Stimulated activated CD8-positive, alpha-beta memory T cell treated with anti-CD3 and anti-CD28 coated beads, Interleukin-12 subunit alpha, Interleukin-12 subunit beta, amount 100 ng/mL, for 4 hours (primary cell): Measurements from ENCODE around the gene TRIP10.
A peak's percentile ranks its signal among the peaks of the same experiment; 100 is the strongest.
"Not testable (repeated sequence)": the region's sequence is repeated elsewhere in the genome, so short reads cannot be mapped to it uniquely, and the experiment has no call there.

Source experiments
- DNase-seq: peaks from one replicate; pipeline ENCODE4 v3.0.0-alpha.2; 2020; ENCODE audit warnings: low read depth

TRIP10 gene

GRCh38 chr19:6743714-6744380 lies 4.4 kb downstream of the TRIP10 start:
- no peak for DNase-seq

GRCh38 chr19:6744381-6745301 lies 5.2 kb downstream of the TRIP10 start:
- no peak for DNase-seq

- DNase-seq: no peak
These were observed 6.5 kb downstream of the TRIP10 start for GRCh38 chr19:6745965-6746364.

GRCh38 chr19:6748543-6748942 lies 9.1 kb downstream of the TRIP10 start:
- DNase-seq: not testable (repeated sequence)

GRCh38 chr19:6750062-6750461 lies 10.6 kb downstream of the TRIP10 start:
- DNase-seq: no peak

GRCh38 chr19:6751189-6751588 lies 11.7 kb downstream of the TRIP10 start:
- no peak for DNase-seq

GRCh38 chr19:6752256-6753177 lies 13.0 kb downstream of the TRIP10 start:
- no peak for DNase-seq

GRCh38 chr19:6753178-6754031 lies 13.9 kb downstream of the TRIP10 start:
- peak; percentile 58 for DNase-seq

GRCh38 chr19:6754136-6754535 lies 14.7 kb downstream of the TRIP10 start:
- no peak for DNase-seq

GRCh38 chr19:6754653-6755463 lies 15.4 kb downstream of the TRIP10 start:
- no peak for DNase-seq

GRCh38 chr19:6760606-6761005 lies 21.1 kb downstream of the TRIP10 start:
- DNase-seq: no peak

GRCh38 chr19:6761053-6761676 lies 21.7 kb downstream of the TRIP10 start:
- DNase-seq: no peak

GRCh38 chr19:6762253-6762797 lies 22.8 kb downstream of the TRIP10 start:
- DNase-seq: not testable (repeated sequence)

GRCh38 chr19:6765738-6766356 lies 26.4 kb downstream of the TRIP10 start:
- DNase-seq: no peak

GRCh38 chr19:6766357-6767080 lies 27.0 kb downstream of the TRIP10 start:
- no peak for DNase-seq

GRCh38 chr19:6767081-6767356 lies 27.5 kb downstream of the TRIP10 start:
- DNase-seq: no peak

GRCh38 chr19:6767357-6768235 lies 28.1 kb downstream of the TRIP10 start, which contains the start of gene SH2D3A:
Gene SH2D3A (minus strand): TSS chr19:6767435. CDS start chr19:6763748, 3,687 bp downstream.
- DNase-seq: peak; percentile 87
